MCF 10A (cell line): ENCODE results near the gene AFAP1L1. TPM values are rescaled to one million over a fixed set of nuclear protein-coding genes. Genes with fewer than 3 reads are reported as not detected.

Experiments
- BruUV-seq: library from RNA; stranded (reverse); fragments of 400-500 nt; replicated peaks from 2 replicates; lab custom pipeline; 2021; lab: Mats Ljungman, UMichigan
- CTCF ChIA-PET: fragments of 300-600 bp; sonication (Branson Sonifier 250); formaldehyde crosslinking; extraction: SDS; loops from one replicate; lab custom pipeline; 2021; ENCODE audit warnings: antibody characterized with exemption, inconsistent platforms; lab: Yijun Ruan, JAX
- POLR2A ChIA-PET: fragments of 300-600, 350-650 bp; sonication (Branson Sonifier 250); formaldehyde crosslinking; extraction: SDS; loops from one replicate; lab custom pipeline; 2020; ENCODE audit warnings: antibody characterized with exemption, inconsistent platforms; lab: Yijun Ruan, JAX
- DNase-seq: peaks from one replicate; pipeline ENCODE4 v3.0.0-alpha.2; 2018; ENCODE audit not compliant: unreplicated experiment
- H3K27ac Mint-ChIP-seq: one replicate; pipeline ENCODE4 v1.8.0; 2022; ENCODE audit warnings: mild to moderate bottlenecking, low read depth, mixed read lengths; ENCODE audit not compliant: unreplicated experiment
- H3K27me3 Mint-ChIP-seq: one replicate; pipeline ENCODE4 v1.8.0; 2022; ENCODE audit warnings: mixed read lengths; ENCODE audit not compliant: insufficient read depth, unreplicated experiment
- H3K36me3 Mint-ChIP-seq: one replicate; pipeline ENCODE4 v1.8.0; 2022; ENCODE audit warnings: mild to moderate bottlenecking, moderate library complexity, mixed read lengths; ENCODE audit not compliant: insufficient read depth, unreplicated experiment
- H3K4me1 Mint-ChIP-seq: one replicate; pipeline ENCODE4 v1.8.0; 2022; ENCODE audit warnings: mixed read lengths; ENCODE audit not compliant: insufficient read depth, unreplicated experiment
- H3K4me3 Mint-ChIP-seq: one replicate; pipeline ENCODE4 v1.8.0; 2022; ENCODE audit warnings: mild to moderate bottlenecking, moderate library complexity, mixed read lengths; ENCODE audit not compliant: unreplicated experiment
- H3K9me3 Mint-ChIP-seq: one replicate; pipeline ENCODE4 v1.8.0; 2022; ENCODE audit warnings: mixed read lengths; ENCODE audit not compliant: unreplicated experiment
- CTCF ChIP-seq: fragments of 200-600 bp; IDR thresholded peaks from one replicate; pipeline ENCODE4 v1.8.0; 2022; ENCODE audit warnings: antibody characterized with exemption, mild to moderate bottlenecking; ENCODE audit not compliant: unreplicated experiment
- intact Hi-C: fragments of 100-400 bp; cut with micrococcal nuclease; formaldehyde crosslinking; loops from 2 replicates; pipeline ENCODE4 v1.14.1; 2022
- total RNA-seq: library from RNA; stranded (reverse); gene quantifications from 2 replicates; pipeline ENCODE4 v1.2.3, GENCODE V29; 2022

The AFAP1L1 gene
- total RNA-seq, 1 experiment from 2014 or later, result 4.8 TPM

- Mint-ChIP-seq H3K27me3 (no peaks in the 10 kb centered on the region), H3K27ac (no peak overlapping the region), H3K36me3 (peaks cover 22% of the 10 kb centered on the region), H3K4me1 (peaks cover 12% of the 10 kb centered on the region), H3K9me3 (no peaks in the 10 kb centered on the region), H3K4me3 (peak overlapping the region; percentile 82)
- no TSS peak for BruUV-seq
- DNase-seq, result no peak
- CTCF ChIA-PET, result interaction anchor here (0.5 to 46.8 kb wide), 11 partner anchors 11 to 260 kb away, joined by 3 to 1231 read pairs (median 4); partner anchors contain the start of gene GRPEL2
- POLR2A ChIA-PET, result interaction anchor here (0.6 to 8.5 kb wide), 25 partner anchors 9 to 374 kb away, joined by 3 to 134 read pairs (median 3); partner anchors contain the start of genes ARHGEF37, CSNK1A1 and GRPEL2
- intact Hi-C loops, result loop anchor here (5.0 kb wide), 2 partner anchors 36 to 86 kb away; partner anchors contain the start of gene AFAP1L1
- no peak for TF ChIP-seq CTCF
Observed at GRCh38 chr5:149358294-149358651, 86.6 kb downstream of the AFAP1L1 start.

GRCh38 chr5:149358868-149359495, 87.3 kb downstream of the AFAP1L1 start:
- peaks cover 12% of the 10 kb centered on the region for H3K4me1 Mint-ChIP-seq
- DNase-seq, result no peak
- H3K36me3 Mint-ChIP-seq, result peaks cover 15% of the 10 kb centered on the region
- no peaks in the 10 kb centered on the region for H3K27me3 Mint-ChIP-seq
- peak overlapping the region; percentile 82 for H3K4me3 Mint-ChIP-seq
- intact Hi-C loops, result loop anchor here (5.0 kb wide), 2 partner anchors 37 to 87 kb away; partner anchors contain the start of gene AFAP1L1
- no peak overlapping the region for H3K27ac Mint-ChIP-seq
- ChIA-PET CTCF (interaction anchor here (1.5 to 46.8 kb wide), 5 partner anchors 11 to 206 kb away, joined by 3 to 1231 read pairs (median 12); partner anchors contain the start of gene GRPEL2), POLR2A (interaction anchor here (0.5 to 8.5 kb wide), 5 partner anchors 9 to 203 kb away, joined by 3 to 134 read pairs (median 12); partner anchors contain the start of gene GRPEL2)
- no peak for TF ChIP-seq CTCF
- no TSS peak for BruUV-seq
- H3K9me3 Mint-ChIP-seq, result no peaks in the 10 kb centered on the region

- Mint-ChIP-seq H3K27me3 (no peaks in the 10 kb centered on the region), H3K4me3 (no peak overlapping the region), H3K4me1 (peaks cover 12% of the 10 kb centered on the region), H3K27ac (no peak overlapping the region), H3K9me3 (no peaks in the 10 kb centered on the region), H3K36me3 (peaks cover 2% of the 10 kb centered on the region)
- BruUV-seq, result no TSS peak
- intact Hi-C loops, result no loop called here
- TF ChIP-seq CTCF, result no peak
- DNase-seq, result no peak
- CTCF ChIA-PET, result interaction anchor here (0.5 to 46.8 kb wide), 8 partner anchors 10 to 882 kb away, joined by 3 to 1231 read pairs (median 8); partner anchors contain the start of gene GRPEL2
- POLR2A ChIA-PET, result interaction anchor here (0.6 to 8.5 kb wide), 4 partner anchors 9 to 322 kb away, joined by 3 to 134 read pairs (median 4); partner anchors contain the start of gene GRPEL2
Observed at GRCh38 chr5:149360272-149360671, 88.6 kb downstream of the AFAP1L1 start.

- CTCF ChIA-PET, result interaction anchor here (3.4 to 46.8 kb wide), 4 partner anchors 8 to 72 kb away, joined by 13 to 1231 read pairs (median 189); no protein-coding TSS in a partner anchor
- H3K4me1 Mint-ChIP-seq, result peaks cover 17% of the 10 kb centered on the region
- POLR2A ChIA-PET, result interaction anchor here (1.0 kb wide), 2 partner anchors 37 to 42 kb away, joined by 3 read pairs; no protein-coding TSS in a partner anchor
- no peak for DNase-seq
- no peaks in the 10 kb centered on the region for H3K9me3 Mint-ChIP-seq
- no peak for TF ChIP-seq CTCF
- no TSS peak for BruUV-seq
- no peak overlapping the region for H3K27ac Mint-ChIP-seq
- H3K27me3 Mint-ChIP-seq, result no peaks in the 10 kb centered on the region
- intact Hi-C loops, result no loop called here
- H3K4me3 Mint-ChIP-seq, result no peak overlapping the region
- H3K36me3 Mint-ChIP-seq, result no peaks in the 10 kb centered on the region
Observed at GRCh38 chr5:149362541-149362940, 90.9 kb downstream of the AFAP1L1 start.
